Omental fat pad (tissue), 4 donors: ENCODE results near the gene TTYH1. TPM values are rescaled to one million over a fixed set of nuclear protein-coding genes. Genes with fewer than 3 reads are reported as not detected.
"Not testable (repeated sequence)": the region's sequence is repeated elsewhere in the genome, so short reads cannot be mapped to it uniquely, and the experiment has no call there.

Source experiments
- ATAC-seq: fragments of 150-250 bp; one replicate; pipeline ENCODE4 v1.9.1; 2016; ENCODE audit warnings: mild to moderate bottlenecking, moderate library complexity; ENCODE audit not compliant: low FRiP score
- DNase-seq: peaks from one replicate; pipeline ENCODE4 v3.0.0-alpha.2; 2019; ENCODE audit warnings: low spot score
- CTCF ChIP-seq, 3 donors: fragments of 450-650 bp; IDR thresholded peaks; one replicate each; pipeline ENCODE4 v1.5.1; 2016 to 2017; ENCODE audit warnings: antibody characterized with exemption in 3 of 3, mild to moderate bottlenecking in 3 of 3, moderate library complexity in 2 of 3
- total RNA-seq, 4 donors: library from RNA; depleted of rRNA; stranded (reverse); fragments of >200 nt; gene quantifications; one replicate each; pipeline ENCODE4 v1.1.0, GENCODE V29; 2016

TTYH1 gene
- total RNA-seq, 4 donors from 2014 or later, result 0.28 to 0.84 TPM; not detected in 2

- no peak for TF ChIP-seq CTCF (IDR thresholded peaks at IDR 0.05)
- no peak for ATAC-seq
- DNase-seq, result no peak
These were observed 20.8 kb downstream of the TTYH1 start for GRCh38 chr19:54436031-54436523.

GRCh38 chr19:54436628-54437252, 21.5 kb downstream of the TTYH1 start:
- no peak for TF ChIP-seq CTCF (IDR thresholded peaks at IDR 0.05)
- ATAC-seq (no peak), DNase-seq (no peak)

- ATAC-seq (no peak), DNase-seq (no peak)
- TF ChIP-seq CTCF (IDR thresholded peaks at IDR 0.05), result no peak
These were observed 24.0 kb downstream of the TTYH1 start for GRCh38 chr19:54439174-54439851.

- TF ChIP-seq CTCF (IDR thresholded peaks at IDR 0.05), result no peak
- no peak for DNase-seq
- ATAC-seq, result no peak
These were observed 25.4 kb downstream of the TTYH1 start for GRCh38 chr19:54440641-54441040.

GRCh38 chr19:54444737-54445136, 29.5 kb downstream of the TTYH1 start:
- DNase-seq (no peak), ATAC-seq (no peak)
- TF ChIP-seq CTCF (IDR thresholded peaks at IDR 0.05), result no peak

GRCh38 chr19:54446349-54446748, 31.1 kb downstream of the TTYH1 start:
- not testable (repeated sequence) for DNase-seq, ATAC-seq

- ATAC-seq, result peak; percentile 29
- DNase-seq, result no peak
- TF ChIP-seq CTCF (IDR thresholded peaks at IDR 0.05), result no peak
These were observed 32.9 kb downstream of the TTYH1 start for GRCh38 chr19:54448040-54448773.
